Naive B cell (primary cell): ENCODE data around the gene CLK2. TPM values are rescaled to one million over a fixed set of nuclear protein-coding genes. Genes with fewer than 3 reads are reported as not detected.

Experiments
- ATAC-seq, 2 donors: fragments of 150-1000 bp; cut with Tn5 transposase; 2 replicates each; pipeline ENCODE4 v1.10.0; 2021; ENCODE audit warnings: low read depth in 2 of 2, mild to moderate bottlenecking in 2 of 2, moderate library complexity in 2 of 2
- DNase-seq: peaks from one replicate; pipeline ENCODE4 v3.0.0; 2022
- H3K27ac Mint-ChIP-seq, 6 donors: one replicate each; pipeline ENCODE4 v1.8.0; 2020 to 2022; ENCODE audit warnings: mild to moderate bottlenecking in 6 of 6, mixed read lengths in 6 of 6, moderate library complexity in 5 of 6, inconsistent platforms in 2 of 6
- H3K27me3 Mint-ChIP-seq, 3 donors: one replicate each; pipeline ENCODE4 v1.8.0; 2021 to 2022; ENCODE audit warnings: mixed read lengths in 3 of 3, mild to moderate bottlenecking in 1 of 3
- H3K36me3 Mint-ChIP-seq, 2 donors: one replicate each; pipeline ENCODE4 v1.8.0; 2020 to 2022; ENCODE audit warnings: mixed read lengths in 2 of 2, inconsistent platforms in 1 of 2, mild to moderate bottlenecking in 1 of 2
- H3K4me1 Mint-ChIP-seq, 3 donors: one replicate each; pipeline ENCODE4 v1.8.0; 2020 to 2022; ENCODE audit warnings: mixed read lengths in 3 of 3, inconsistent platforms in 1 of 3, mild to moderate bottlenecking in 1 of 3, moderate library complexity in 1 of 3
- H3K4me3 Mint-ChIP-seq, 8 donors: one replicate each; pipeline ENCODE4 v1.8.0; 2020 to 2022; ENCODE audit warnings: mild to moderate bottlenecking in 8 of 8, mixed read lengths in 8 of 8, moderate library complexity in 8 of 8, inconsistent platforms in 2 of 8
- H3K9me3 Mint-ChIP-seq, 7 donors: one replicate each; pipeline ENCODE4 v1.8.0; 2020 to 2022; ENCODE audit warnings: mixed read lengths in 7 of 7, mild to moderate bottlenecking in 5 of 7, inconsistent platforms in 2 of 7, moderate library complexity in 1 of 7
- polyA plus RNA-seq, 6 donors: library from polyadenylated mRNA; unstranded; fragments of 300-500 nt; fragmentation: Illumina TruSeq; gene quantifications; one replicate each; pipeline ENCODE4 v1.2.3, GENCODE V29; 2021; ENCODE audit warnings: low read depth in 6 of 6

The CLK2 gene
- polyA plus RNA-seq, 6 donors from 2014 or later = 11.6 to 28.2 (median 18.1) TPM

- H3K36me3 Mint-ChIP-seq = peaks cover 9 to 19% of the 10 kb centered on the region in 2 donors
- H3K27me3 Mint-ChIP-seq = no peaks in the 10 kb centered on the region
- no peak overlapping the region for H3K27ac Mint-ChIP-seq
- H3K4me1 Mint-ChIP-seq = peaks cover 14 to 34% (median 18%) of the 10 kb centered on the region in 3 donors
- ATAC-seq = no peak
- no peak for DNase-seq
- no peaks in the 10 kb centered on the region for H3K9me3 Mint-ChIP-seq
- peak overlapping the region in 1 of 8 donors; percentile 36 for H3K4me3 Mint-ChIP-seq
Observed at GRCh38 chr1:155269381-155269780, 3.9 kb downstream of the CLK2 start.

- Mint-ChIP-seq H3K4me1 (peaks cover 12 to 30% (median 15%) of the 10 kb centered on the region in 3 donors), H3K27me3 (no peaks in the 10 kb centered on the region), H3K4me3 (no peak overlapping the region), H3K9me3 (no peaks in the 10 kb centered on the region), H3K36me3 (peaks cover 15 to 19% of the 10 kb centered on the region in 2 donors), H3K27ac (no peak overlapping the region)
- no peak for DNase-seq
- ATAC-seq = no peak
Observed at GRCh38 chr1:155268630-155269029, 4.7 kb downstream of the CLK2 start.

- DNase-seq = no peak
- Mint-ChIP-seq H3K36me3 (peaks cover 16 to 19% of the 10 kb centered on the region in 2 donors), H3K27ac (no peak overlapping the region)
Observed at GRCh38 chr1:155267373-155267772, 5.9 kb downstream of the CLK2 start.

GRCh38 chr1:155266553-155266952, 6.8 kb downstream of the CLK2 start:
- Mint-ChIP-seq H3K9me3 (no peaks in the 10 kb centered on the region), H3K4me3 (peak overlapping the region in 1 of 8 donors; percentile 6), H3K27ac (no peak overlapping the region), H3K4me1 (peaks cover 10 to 30% (median 11%) of the 10 kb centered on the region in 3 donors), H3K27me3 (no peaks in the 10 kb centered on the region), H3K36me3 (peaks cover 16 to 19% of the 10 kb centered on the region in 2 donors)
- DNase-seq (no peak), ATAC-seq (no peak)

More at GRCh38 chr1:155267373-155267772, 5.9 kb downstream of the CLK2 start:
- H3K27me3 Mint-ChIP-seq = no peaks in the 10 kb centered on the region
- H3K9me3 Mint-ChIP-seq = no peaks in the 10 kb centered on the region
- ATAC-seq = no peak
- H3K4me1 Mint-ChIP-seq = peaks cover 4 to 30% (median 8%) of the 10 kb centered on the region in 3 donors
- peak overlapping the region in 1 of 8 donors; percentile 51 for H3K4me3 Mint-ChIP-seq

DNA sequence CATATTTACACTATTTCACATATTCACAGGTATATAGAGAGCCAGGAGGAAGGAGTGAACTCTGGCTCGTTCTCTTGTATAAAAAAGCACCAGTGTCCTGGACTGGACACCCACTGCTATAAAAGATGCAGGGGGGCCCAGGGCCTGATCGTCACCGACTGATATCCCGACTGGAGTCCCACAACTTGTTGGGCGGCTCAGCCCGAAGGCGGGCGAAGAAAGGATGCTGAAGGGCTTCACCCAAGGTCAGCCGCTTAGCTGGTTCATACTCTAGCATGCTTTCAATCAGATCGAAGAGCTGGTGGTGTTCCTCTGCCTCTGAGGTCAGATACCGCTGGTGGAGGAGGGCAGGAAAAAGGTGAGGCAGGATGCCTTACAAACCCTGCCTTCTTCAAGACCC, 10.2 kb downstream of the CLK2 start:
- H3K36me3 Mint-ChIP-seq = peaks cover 9 to 12% of the 10 kb centered on the region in 2 donors
- H3K4me1 Mint-ChIP-seq = peaks cover 26 to 35% (median 27%) of the 10 kb centered on the region in 3 donors
- H3K4me3 Mint-ChIP-seq = peak overlapping the region; percentile 31 to 100 (median 98)
- DNase-seq (no peak), ATAC-seq (no peak)
- no peaks in the 10 kb centered on the region for H3K9me3 Mint-ChIP-seq
- H3K27me3 Mint-ChIP-seq = no peaks in the 10 kb centered on the region
- peak overlapping the region in 4 of 6 donors; percentile 69 to 90 (median 73) for H3K27ac Mint-ChIP-seq

DNA sequence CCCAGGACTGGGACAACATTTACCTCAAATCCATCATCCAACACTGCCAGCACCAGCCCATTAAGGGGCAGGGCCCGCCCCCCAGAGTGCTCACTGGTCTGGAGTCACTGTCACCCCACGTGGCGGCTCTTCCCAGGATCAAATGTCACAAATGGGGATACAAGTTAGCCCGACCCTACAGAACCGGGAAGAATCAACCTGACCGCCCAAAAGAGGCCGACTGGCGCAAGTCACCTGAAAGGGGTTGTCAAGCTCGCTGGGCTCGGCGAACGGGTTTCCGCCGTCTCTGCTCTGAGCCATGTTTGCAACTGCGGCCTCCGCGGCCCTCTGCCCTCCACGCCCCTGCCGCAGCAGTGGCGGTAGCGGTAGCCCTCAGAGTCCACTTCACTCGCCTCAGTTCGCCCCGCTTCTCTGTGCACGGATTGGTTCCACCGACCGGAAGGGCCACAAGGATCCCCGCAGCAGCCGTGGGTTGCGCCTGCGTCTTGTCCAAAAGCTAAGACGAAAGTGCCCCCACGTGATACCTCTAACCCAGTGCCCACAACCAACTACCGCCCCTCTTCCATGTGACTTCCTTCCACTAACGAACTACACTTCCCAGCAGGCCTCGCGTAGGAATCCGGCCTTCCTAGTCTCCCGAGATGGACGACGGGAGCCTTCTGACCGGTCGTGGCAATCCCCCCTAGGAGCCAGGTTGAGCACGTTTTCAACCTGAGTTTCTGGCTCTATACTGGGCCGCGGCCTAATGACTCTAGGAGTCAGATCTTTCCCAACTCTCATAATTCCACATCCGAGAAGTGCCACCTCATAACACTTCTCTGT, 11.2 kb downstream of the CLK2 start, which contains the start of gene SCAMP3:
Gene SCAMP3 (minus strand): TSS at position 509 of the 822 bp plus-strand sequence. CDS start 209 bp downstream, at position 300.
- H3K4me3 Mint-ChIP-seq = peak within 1 kb of the TSS; percentile 91 to 100 (median 99)
- no peaks in the 10 kb centered on the region for H3K9me3 Mint-ChIP-seq
- peaks cover 28 to 36% (median 32%) of the 10 kb centered on the region in 3 donors for H3K4me1 Mint-ChIP-seq
- H3K27me3 Mint-ChIP-seq = no peaks in the 10 kb centered on the region
- H3K36me3 Mint-ChIP-seq = peaks cover 7 to 12% of the 10 kb centered on the region in 2 donors
- ATAC-seq = peak; percentile 98 to 99
- H3K27ac Mint-ChIP-seq = peak within 1 kb of the TSS; percentile 82 to 98 (median 97)
- peak; percentile 88 for DNase-seq

GRCh38 chr1:155261493-155261851, 11.8 kb downstream of the CLK2 start:
- peaks cover 34 to 41% (median 38%) of the 10 kb centered on the region in 3 donors for H3K4me1 Mint-ChIP-seq
- H3K36me3 Mint-ChIP-seq = peaks cover 10% of the 10 kb centered on the region in 2 donors
- H3K9me3 Mint-ChIP-seq = no peaks in the 10 kb centered on the region
- peak overlapping the region; percentile 91 to 100 (median 99) for H3K4me3 Mint-ChIP-seq
- H3K27me3 Mint-ChIP-seq = no peaks in the 10 kb centered on the region
- DNase-seq (no peak), ATAC-seq (no peak)
- peak overlapping the region; percentile 58 to 98 (median 94) for H3K27ac Mint-ChIP-seq

DNA sequence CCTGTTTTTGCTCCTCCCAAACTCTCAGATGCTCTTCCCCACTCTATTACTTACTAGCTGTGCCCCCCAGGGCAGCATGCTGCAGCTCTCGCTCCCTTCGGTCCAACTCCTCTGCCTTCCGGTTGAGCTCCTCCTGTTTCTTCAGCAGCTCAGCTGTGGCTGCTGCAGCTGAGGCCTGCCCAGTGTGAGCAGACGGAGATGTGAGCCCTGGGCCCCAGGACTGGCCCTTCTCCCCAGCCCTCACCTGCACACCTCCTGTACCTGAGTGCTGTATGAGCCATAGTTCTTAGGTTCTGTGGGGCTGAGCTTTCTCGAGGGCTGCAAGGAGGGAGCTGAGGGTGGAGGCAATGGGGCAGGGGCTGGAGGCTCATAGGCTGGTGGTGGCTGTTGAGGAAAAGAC, 13.0 kb downstream of the CLK2 start:
- no peak for ATAC-seq
- peaks cover 6 to 10% of the 10 kb centered on the region in 2 donors for H3K36me3 Mint-ChIP-seq
- peaks cover 40 to 50% (median 50%) of the 10 kb centered on the region in 3 donors for H3K4me1 Mint-ChIP-seq
- peak overlapping the region in 5 of 8 donors; percentile 72 to 97 (median 91) for H3K4me3 Mint-ChIP-seq
- no peaks in the 10 kb centered on the region for H3K9me3 Mint-ChIP-seq
- DNase-seq = no peak
- peak overlapping the region in 4 of 6 donors; percentile 6 to 88 (median 66) for H3K27ac Mint-ChIP-seq
- no peaks in the 10 kb centered on the region for H3K27me3 Mint-ChIP-seq

DNA sequence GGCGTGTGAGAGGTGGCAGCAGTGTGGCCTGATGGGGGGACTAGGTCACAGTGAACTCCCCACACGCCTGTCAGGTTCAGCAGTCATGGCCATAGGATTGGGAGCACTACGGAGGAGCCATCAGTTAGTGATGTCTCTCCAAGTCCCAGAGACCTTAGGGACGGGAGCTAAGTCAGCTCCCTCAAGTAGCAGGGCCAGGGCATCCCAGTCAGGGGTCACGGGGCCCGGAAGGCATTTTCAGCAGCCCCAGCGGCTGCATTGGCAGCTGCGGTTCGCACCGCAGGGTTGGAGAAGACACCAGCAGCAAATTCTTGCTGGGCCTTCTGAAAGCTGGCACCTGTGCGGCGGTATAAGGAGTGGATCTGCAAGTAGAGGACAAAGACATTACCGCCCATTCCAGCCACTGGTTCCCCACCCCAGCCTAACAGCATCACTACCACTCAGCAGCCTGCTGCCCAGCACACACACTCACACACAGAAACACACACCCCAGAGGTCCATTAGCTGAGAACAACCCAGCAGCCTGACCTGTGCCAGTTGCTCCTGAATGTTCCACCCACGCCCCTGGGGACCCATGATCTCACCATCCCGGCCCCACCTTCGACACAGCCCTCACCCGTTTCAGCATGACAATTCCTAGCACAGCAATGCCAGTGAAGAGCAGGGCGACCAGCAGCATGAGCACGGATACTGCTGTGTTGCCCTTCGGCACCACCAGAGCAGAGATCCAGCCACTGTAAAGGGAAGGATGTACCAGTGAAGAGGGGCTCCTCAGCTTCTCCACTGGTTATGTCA, 17.0 kb downstream of the CLK2 start:
- Mint-ChIP-seq H3K4me1 (peaks cover 42 to 53% (median 43%) of the 10 kb centered on the region in 3 donors), H3K27ac (peak overlapping the region in 5 of 6 donors; percentile 18 to 79 (median 26)), H3K9me3 (no peaks in the 10 kb centered on the region), H3K27me3 (no peaks in the 10 kb centered on the region), H3K36me3 (peaks cover 0 to 10% of the 10 kb centered on the region in 2 donors), H3K4me3 (peak overlapping the region; percentile 73 to 92 (median 85))
- ATAC-seq (no peak), DNase-seq (no peak)

- H3K27ac Mint-ChIP-seq = peak within 1 kb of the TSS in 4 of 6 donors; percentile 26 to 79 (median 70)
- DNase-seq = peak; percentile 64
- peak; percentile 57 to 58 for ATAC-seq
- H3K36me3 Mint-ChIP-seq = peaks cover 0 to 10% of the 10 kb centered on the region in 2 donors
- peaks cover 38 to 52% (median 42%) of the 10 kb centered on the region in 3 donors for H3K4me1 Mint-ChIP-seq
- H3K4me3 Mint-ChIP-seq = peak within 1 kb of the TSS; percentile 82 to 92 (median 86)
- H3K27me3 Mint-ChIP-seq = no peaks in the 10 kb centered on the region
- H3K9me3 Mint-ChIP-seq = no peaks in the 10 kb centered on the region
Observed at GRCh38 chr1:155255243-155256007, 17.9 kb downstream of the CLK2 start, which contains the start of gene ENTREP3. TSS of gene ENTREP3 (minus strand) at chr1:155255483. CDS start at chr1:155254877, 606 bp downstream.

- peaks cover 34 to 46% (median 40%) of the 10 kb centered on the region in 3 donors for H3K4me1 Mint-ChIP-seq
- no peaks in the 10 kb centered on the region for H3K27me3 Mint-ChIP-seq
- H3K36me3 Mint-ChIP-seq = peaks cover 0 to 10% of the 10 kb centered on the region in 2 donors
- H3K27ac Mint-ChIP-seq = peak overlapping the region in 1 of 6 donors; percentile 26
- peak overlapping the region; percentile 82 to 92 (median 86) for H3K4me3 Mint-ChIP-seq
- no peak for ATAC-seq
- no peak for DNase-seq
- H3K9me3 Mint-ChIP-seq = no peaks in the 10 kb centered on the region
Observed at GRCh38 chr1:155254714-155255242, 18.5 kb downstream of the CLK2 start.

DNA sequence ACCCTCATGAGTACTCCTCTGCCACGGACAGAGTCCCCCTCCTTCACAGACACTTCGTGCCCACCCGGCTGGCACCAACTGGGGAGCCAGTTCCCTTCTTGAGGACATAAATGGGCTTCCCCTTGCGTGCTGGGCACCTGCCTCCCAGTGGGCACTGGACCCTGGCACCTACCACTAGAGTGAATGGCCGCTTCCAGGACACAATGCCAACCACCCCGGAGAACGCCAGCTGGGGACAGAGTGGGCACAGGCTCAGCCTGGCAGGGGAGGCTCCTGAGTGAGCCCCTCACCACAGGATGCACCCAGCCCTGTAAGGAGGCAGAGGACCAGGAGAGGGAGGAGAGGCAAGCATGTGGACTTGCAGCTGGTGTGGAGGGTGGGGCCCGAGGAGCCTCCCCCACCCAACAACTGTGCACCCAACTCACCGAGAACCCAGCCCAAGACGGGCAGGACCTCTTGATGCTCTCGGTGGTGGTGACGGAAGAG, 19.0 kb downstream of the CLK2 start:
- DNase-seq (no peak), ATAC-seq (no peak)
- Mint-ChIP-seq H3K27ac (peak overlapping the region in 3 of 6 donors; percentile 26 to 68 (median 67)), H3K4me3 (peak overlapping the region; percentile 76 to 90 (median 84)), H3K4me1 (peaks cover 34 to 46% (median 40%) of the 10 kb centered on the region in 3 donors), H3K9me3 (no peaks in the 10 kb centered on the region), H3K27me3 (no peaks in the 10 kb centered on the region), H3K36me3 (peaks cover 0 to 10% of the 10 kb centered on the region in 2 donors)
